ENCODE measurements around the gene STARD4.

GRCh38 chr5:111507276-111507675 is 5.1 kb downstream of the STARD4 start:
- TF ChIP-seq LEF1 (IDR thresholded peaks at IDR 0.05; ENCODE audit: borderline replicate concordance): no peak
- no peak for TF ChIP-seq FOXA1 (IDR thresholded peaks at IDR 0.05)
- TF ChIP-seq FOXK2 (IDR thresholded peaks at IDR 0.05): no peak
- no peak for TF ChIP-seq HDGF (IDR thresholded peaks at IDR 0.05; ENCODE audit: borderline replicate concordance)
- TF ChIP-seq TARDBP (IDR thresholded peaks at IDR 0.05): no peak
- no peak for TF ChIP-seq BHLHE40 (IDR thresholded peaks at IDR 0.05; ENCODE audit: borderline replicate concordance)
- TF ChIP-seq NFRKB (IDR thresholded peaks at IDR 0.05): no peak
- no peak for TF ChIP-seq ARNT (IDR thresholded peaks at IDR 0.05)
- no peak for TF ChIP-seq ZNF384 (IDR thresholded peaks at IDR 0.05)

Data from HEK293T (cell line).